ENCODE results near the gene RSKR. TPM values are rescaled to one million over a fixed set of nuclear protein-coding genes. Genes with fewer than 3 reads are reported as not detected.
"Not testable (repeated sequence)": the region's sequence is repeated elsewhere in the genome, so short reads cannot be mapped to it uniquely, and the experiment has no call there.

Gene RSKR
- 2.8 and 5.8 TPM in 2 replicates for total RNA-seq (2014; rRNA removed; shearing (Covaris generic))
- polyA plus RNA-seq (2015; cell fraction: cytosol; rRNA removed): 2.2 and 2.3 TPM in 2 replicates
- polyA plus RNA-seq (2015; cell fraction: nucleus; rRNA removed): 46.8 and 58.4 TPM in 2 replicates

GRCh38 chr17:28613931-28614381 lies at the start of gene RSKR:
TSS of gene RSKR (minus strand) at chr17:28614185. CDS start at chr17:28614161, 24 bp downstream.
- DNase-seq (ENCODE audit: low read depth): no peak

- DNase-seq (ENCODE audit: low read depth): no peak
Observed at GRCh38 chr17:28663723-28664122, 49.7 kb upstream of the RSKR start.

- DNase-seq (ENCODE audit: low read depth): no peak
Observed at GRCh38 chr17:28662527-28662829, 48.5 kb upstream of the RSKR start.

GRCh38 chr17:28661635-28662526 lies 47.9 kb upstream of the RSKR start, which contains the start of the genes SDF2 and SUPT6H:
TSS of gene SDF2 (minus strand) at chr17:28661906. CDS start at chr17:28661876, 30 bp downstream.
TSS of gene SUPT6H (plus strand) at chr17:28662205. CDS start at chr17:28673402, 11,197 bp downstream.
- peak; percentile 84 for DNase-seq (ENCODE audit: low read depth)

GRCh38 chr17:28659497-28659881 lies 45.5 kb upstream of the RSKR start:
- DNase-seq (ENCODE audit: low read depth): not testable (repeated sequence)

- DNase-seq (ENCODE audit: low read depth): not testable (repeated sequence)
Observed at GRCh38 chr17:28658766-28659496, 44.9 kb upstream of the RSKR start.

GRCh38 chr17:28658342-28658741 lies 44.4 kb upstream of the RSKR start:
- not testable (repeated sequence) for DNase-seq (ENCODE audit: low read depth)

GRCh38 chr17:28657756-28658155 lies 43.8 kb upstream of the RSKR start:
- DNase-seq (ENCODE audit: low read depth): peak; percentile 64

- DNase-seq (ENCODE audit: low read depth): no peak
Observed at GRCh38 chr17:28655160-28655559, 41.2 kb upstream of the RSKR start.

GRCh38 chr17:28648698-28649097 lies 34.7 kb upstream of the RSKR start:
- DNase-seq (ENCODE audit: low read depth): no peak

- DNase-seq (ENCODE audit: low read depth): no peak
Observed at GRCh38 chr17:28646039-28646754, 32.2 kb upstream of the RSKR start.

- DNase-seq (ENCODE audit: low read depth): no peak
Observed at GRCh38 chr17:28645576-28645939, 31.6 kb upstream of the RSKR start.

GRCh38 chr17:28644787-28645575 lies 31.0 kb upstream of the RSKR start, which contains the start of gene BLTP2:
TSS of gene BLTP2 (minus strand) at chr17:28645158. CDS start at chr17:28645056, 102 bp downstream.
- peak; percentile 89 for DNase-seq (ENCODE audit: low read depth)

GRCh38 chr17:28643983-28644786 lies 30.2 kb upstream of the RSKR start:
- peak; percentile 51 for DNase-seq (ENCODE audit: low read depth)

GRCh38 chr17:28641579-28641978 lies 27.6 kb upstream of the RSKR start:
- no peak for DNase-seq (ENCODE audit: low read depth)

- DNase-seq (ENCODE audit: low read depth): no peak
Observed at GRCh38 chr17:28635506-28635905, 21.5 kb upstream of the RSKR start.

GRCh38 chr17:28634206-28634865 lies 20.4 kb upstream of the RSKR start:
- no peak for DNase-seq (ENCODE audit: low read depth)

GRCh38 chr17:28626818-28627217 lies 12.8 kb upstream of the RSKR start:
- no peak for DNase-seq (ENCODE audit: low read depth)

GRCh38 chr17:28624148-28624547 lies 10.2 kb upstream of the RSKR start:
- DNase-seq (ENCODE audit: low read depth): no peak
